Measurements from ENCODE around the gene LMNTD2.

DNA sequence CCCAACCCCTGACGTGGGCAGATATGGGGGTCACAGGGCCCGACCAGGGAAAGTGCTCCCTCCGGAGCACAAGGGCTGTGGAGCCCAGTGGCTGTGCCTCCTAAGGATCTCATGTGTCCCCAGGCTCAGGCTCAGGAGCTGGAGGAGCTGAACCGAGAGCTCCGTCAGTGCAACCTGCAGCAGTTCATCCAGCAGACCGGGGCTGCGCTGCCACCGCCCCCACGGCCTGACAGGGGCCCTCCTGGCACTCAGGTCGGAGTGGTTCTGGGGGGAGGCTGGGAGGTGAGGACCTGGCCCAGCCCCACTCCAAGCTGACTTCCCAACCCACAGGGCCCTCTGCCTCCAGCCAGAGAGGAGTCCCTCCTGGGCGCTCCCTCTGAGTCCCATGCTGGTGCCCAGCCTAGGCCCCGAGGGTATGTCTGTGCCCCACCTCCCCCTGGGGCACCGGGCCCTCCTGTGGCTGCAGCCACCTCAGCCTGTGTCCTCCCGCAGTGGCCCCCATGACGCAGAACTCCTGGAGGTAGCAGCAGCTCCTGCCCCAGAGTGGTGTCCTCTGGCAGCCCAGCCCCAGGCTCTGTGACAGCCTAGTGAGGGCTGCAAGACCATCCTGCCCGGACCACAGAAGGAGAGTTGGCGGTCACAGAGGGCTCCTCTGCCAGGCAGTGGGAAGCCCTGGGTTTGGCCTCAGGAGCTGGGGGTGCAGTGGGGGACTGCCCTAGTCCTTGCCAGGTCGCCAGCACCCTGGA lies 2.7 kb upstream of the LMNTD2 start:
- TF ChIP-seq POLR2AphosphoS5 (IDR thresholded peaks at IDR 0.05; ENCODE audit: low read depth, low read length) = no peak
- TF ChIP-seq POLR2A (IDR thresholded peaks at IDR 0.05; ENCODE audit: low read depth, low read length) = no peak
- no peak for TF ChIP-seq TAF1 (IDR thresholded peaks at IDR 0.05; ENCODE audit: borderline replicate concordance, low read depth, low read length)
